D721Med (cell line): ENCODE data around the gene PRSS33.

Experiments used
- DNase-seq: peaks from one replicate; pipeline ENCODE4 v3.0.0; 2011; ENCODE audit warnings: low spot score; ENCODE audit not compliant: insufficient read length
- FAIRE-seq: peaks from 2 replicates; lab custom pipeline; 2011; peaks lifted over from hg19 to GRCh38; lab: Jason Lieb, UNC
- CTCF ChIP-seq: IDR thresholded peaks from 2 replicates; pipeline ENCODE4 v1.5.1; 2012; ENCODE audit warnings: mild to moderate bottlenecking, control low read depth; ENCODE audit not compliant: insufficient read depth; ENCODE audit errors: missing control alignments

Gene PRSS33

GRCh38 chr16:2798723-2799204 is 11.4 kb upstream of the PRSS33 start:
- no peak for FAIRE-seq
- DNase-seq, result no peak
- no peak for TF ChIP-seq CTCF

- FAIRE-seq (no peak), DNase-seq (no peak)
- no peak for TF ChIP-seq CTCF
Measured at GRCh38 chr16:2795395-2796143, 8.2 kb upstream of the PRSS33 start.

GRCh38 chr16:2792940-2793339 is 5.6 kb upstream of the PRSS33 start:
- FAIRE-seq, result no peak
- DNase-seq, result no peak
- TF ChIP-seq CTCF, result no peak

GRCh38 chr16:2791174-2791573 is 3.8 kb upstream of the PRSS33 start:
- no peak for TF ChIP-seq CTCF
- DNase-seq, result no peak

GRCh38 chr16:2790631-2791030 is 3.3 kb upstream of the PRSS33 start:
- no peak for FAIRE-seq

More at GRCh38 chr16:2791174-2791573, 3.8 kb upstream of the PRSS33 start:
- no peak for FAIRE-seq

GRCh38 chr16:2787961-2788360 is 601 bp upstream of the PRSS33 start:
- no peak for TF ChIP-seq CTCF
- FAIRE-seq (no peak), DNase-seq (no peak)

More at GRCh38 chr16:2790631-2791030, 3.3 kb upstream of the PRSS33 start:
- DNase-seq, result no peak
- TF ChIP-seq CTCF, result no peak

GRCh38 chr16:2786826-2787151 is 571 bp downstream of the PRSS33 start:
- DNase-seq (no peak), FAIRE-seq (no peak)
- no peak for TF ChIP-seq CTCF
